BE2C (cell line): Measurements from ENCODE around the gene FSHB.
"Not testable (repeated sequence)": the region's sequence is repeated elsewhere in the genome, so short reads cannot be mapped to it uniquely, and the experiment has no call there.

Source experiments
- DNase-seq: peaks from one replicate; pipeline ENCODE4 v3.0.0-alpha.2; 2020
- H3K27me3 ChIP-seq: fragments of 250-450 bp; sonication (Bioruptor Pico); 2 replicates; pipeline ENCODE4 v1.5.1; 2020; ENCODE audit warnings: mild to moderate bottlenecking
- H3K36me3 ChIP-seq: fragments of 250-450 bp; sonication (Bioruptor Pico); 2 replicates; pipeline ENCODE4 v1.5.1; 2020; ENCODE audit warnings: mild to moderate bottlenecking
- H3K4me1 ChIP-seq: fragments of 250-450 bp; sonication (Bioruptor Pico); 2 replicates; pipeline ENCODE4 v1.5.1; 2020
- H3K4me3 ChIP-seq: 2 replicates; pipeline ENCODE4 v1.5.1; 2011; ENCODE audit warnings: low read depth, low read length
- H3K9me3 ChIP-seq: fragments of 250-450 bp; sonication (Bioruptor Pico); 2 replicates; pipeline ENCODE4 v1.5.1; 2020
- CTCF ChIP-seq: IDR thresholded peaks from 2 replicates; pipeline ENCODE4 v1.5.1; 2012; ENCODE audit warnings: mild to moderate bottlenecking, low read depth, low read length

FSHB gene

GRCh38 chr11:30257058-30257457 is 26.2 kb downstream of the FSHB start:
- no peak for TF ChIP-seq CTCF
- DNase-seq: no peak

GRCh38 chr11:30258679-30259078 is 27.9 kb downstream of the FSHB start:
- H3K36me3 ChIP-seq: no peaks in the 10 kb centered on the region
- H3K9me3 ChIP-seq: no peaks in the 10 kb centered on the region
- no peak for DNase-seq
- no peak for TF ChIP-seq CTCF
- H3K4me1 ChIP-seq: no peaks in the 10 kb centered on the region
- no peak overlapping the region for H3K4me3 ChIP-seq
- no peaks in the 10 kb centered on the region for H3K27me3 ChIP-seq

More at GRCh38 chr11:30257058-30257457, 26.2 kb downstream of the FSHB start:
- no peak overlapping the region for H3K4me3 ChIP-seq
- no peaks in the 10 kb centered on the region for H3K4me1 ChIP-seq
- no peaks in the 10 kb centered on the region for H3K9me3 ChIP-seq
- no peaks in the 10 kb centered on the region for H3K36me3 ChIP-seq
- H3K27me3 ChIP-seq: no peaks in the 10 kb centered on the region

- Histone ChIP-seq H3K36me3 (no peaks in the 10 kb centered on the region), H3K9me3 (no peaks in the 10 kb centered on the region), H3K27me3 (no peaks in the 10 kb centered on the region), H3K4me3 (no peak overlapping the region), H3K4me1 (no peaks in the 10 kb centered on the region)
- no peak for TF ChIP-seq CTCF
- DNase-seq: no peak
Observed at GRCh38 chr11:30260813-30261212, 30.0 kb downstream of the FSHB start.

- H3K4me3 ChIP-seq: no peak overlapping the region
- DNase-seq: no peak
- H3K27me3 ChIP-seq: no peaks in the 10 kb centered on the region
- no peak for TF ChIP-seq CTCF
- no peaks in the 10 kb centered on the region for H3K9me3 ChIP-seq
- H3K36me3 ChIP-seq: no peaks in the 10 kb centered on the region
- no peaks in the 10 kb centered on the region for H3K4me1 ChIP-seq
Observed at GRCh38 chr11:30261821-30262220, 31.0 kb downstream of the FSHB start.

- not testable (repeated sequence) for H3K9me3 ChIP-seq, DNase-seq
Observed at GRCh38 chr11:30268638-30269037, 37.8 kb downstream of the FSHB start.

GRCh38 chr11:30270671-30271070 is 39.9 kb downstream of the FSHB start:
- no peak overlapping the region for H3K4me3 ChIP-seq
- H3K36me3 ChIP-seq: no peaks in the 10 kb centered on the region
- TF ChIP-seq CTCF: no peak
- DNase-seq: no peak
- H3K9me3 ChIP-seq: no peaks in the 10 kb centered on the region
- no peaks in the 10 kb centered on the region for H3K27me3 ChIP-seq
- no peaks in the 10 kb centered on the region for H3K4me1 ChIP-seq

More at GRCh38 chr11:30268638-30269037, 37.8 kb downstream of the FSHB start:
- H3K4me1 ChIP-seq, H3K4me3 ChIP-seq, H3K36me3 ChIP-seq, H3K27me3 ChIP-seq: not testable (repeated sequence)

GRCh38 chr11:30277176-30277575 is 46.4 kb downstream of the FSHB start:
- no peaks in the 10 kb centered on the region for H3K36me3 ChIP-seq
- no peaks in the 10 kb centered on the region for H3K4me1 ChIP-seq
- TF ChIP-seq CTCF: no peak
- DNase-seq: no peak
- no peaks in the 10 kb centered on the region for H3K27me3 ChIP-seq
- H3K4me3 ChIP-seq: no peak overlapping the region
- H3K9me3 ChIP-seq: no peaks in the 10 kb centered on the region
